SKM-1 (cell line): ENCODE measurements around the gene PRR14.

Source experiments
- DNase-seq: peaks from one replicate; lab custom pipeline; 2025; ENCODE audit not compliant: unreplicated experiment; lab: John Stamatoyannopoulos, UW

Gene PRR14

GRCh38 chr16:30658731-30659506 is 8.2 kb downstream of the PRR14 start:
- DNase-seq = peak; percentile 98

GRCh38 chr16:30659507-30660423 is 9.0 kb downstream of the PRR14 start:
- DNase-seq = peak; percentile 5

GRCh38 chr16:30660424-30661261 is 9.9 kb downstream of the PRR14 start:
- DNase-seq = no peak

GRCh38 chr16:30662449-30662848 is 11.7 kb downstream of the PRR14 start:
- no peak for DNase-seq

- no peak for DNase-seq
These were observed 12.3 kb downstream of the PRR14 start for GRCh38 chr16:30663038-30663437.

GRCh38 chr16:30663820-30664219 is 13.1 kb downstream of the PRR14 start:
- DNase-seq = no peak

- DNase-seq = no peak
These were observed 13.9 kb downstream of the PRR14 start for GRCh38 chr16:30664616-30665109.

- no peak for DNase-seq
These were observed 14.5 kb downstream of the PRR14 start for GRCh38 chr16:30665155-30665829.

GRCh38 chr16:30665830-30666190 is 15.1 kb downstream of the PRR14 start:
- DNase-seq = no peak

GRCh38 chr16:30666681-30667080 is 15.9 kb downstream of the PRR14 start:
- no peak for DNase-seq

GRCh38 chr16:30667361-30667905 is 16.7 kb downstream of the PRR14 start:
- no peak for DNase-seq

- DNase-seq = no peak
These were observed 17.6 kb downstream of the PRR14 start for GRCh38 chr16:30668393-30668792.

- DNase-seq = no peak
These were observed 18.5 kb downstream of the PRR14 start for GRCh38 chr16:30669026-30669902.

GRCh38 chr16:30669903-30670824 is 19.4 kb downstream of the PRR14 start:
- no peak for DNase-seq

- DNase-seq = no peak
These were observed 24.4 kb downstream of the PRR14 start for GRCh38 chr16:30675143-30675542.

GRCh38 chr16:30677931-30678585 is 27.3 kb downstream of the PRR14 start:
- DNase-seq = no peak

- no peak for DNase-seq
These were observed 27.8 kb downstream of the PRR14 start for GRCh38 chr16:30678586-30678970.

GRCh38 chr16:30680326-30680725 is 29.6 kb downstream of the PRR14 start:
- DNase-seq = no peak
